Measurements from ENCODE around the gene CES4A.
A peak's percentile ranks its signal among the peaks of the same experiment; 100 is the strongest.
"Not testable (repeated sequence)": the region's sequence is repeated elsewhere in the genome, so short reads cannot be mapped to it uniquely, and the experiment has no call there.

CES4A gene

GRCh38 chr16:66950437-66950836, 38.0 kb upstream of the CES4A start:
- no peak overlapping the region for H3K4me3 ChIP-seq (ENCODE audit: insufficient read length, low read depth)
- TF ChIP-seq YY1 (IDR thresholded peaks at IDR 0.05; ENCODE audit: insufficient read depth, insufficient read length) (no peak), ZNF274 (IDR thresholded peaks at IDR 0.05; ENCODE audit: low read depth, low read length) (no peak), SUZ12 (IDR thresholded peaks at IDR 0.05; ENCODE audit: extremely low read depth, insufficient read depth, insufficient read length) (no peak)
- H3K36me3 ChIP-seq (ENCODE audit: insufficient read depth, insufficient read length, low read length): no peaks in the 10 kb centered on the region
- H3K9ac ChIP-seq (ENCODE audit: insufficient read length, low read depth): no peak overlapping the region
- H3K4me1 ChIP-seq (ENCODE audit: insufficient read depth, insufficient read length): peaks cover 7% of the 10 kb centered on the region
- no peak for DNase-seq (ENCODE audit: low read depth, low spot score)
- H3K9me3 ChIP-seq (ENCODE audit: insufficient read depth, low read length): peaks cover 11% of the 10 kb centered on the region
- peaks cover 31% of the 10 kb centered on the region for H3K27me3 ChIP-seq (ENCODE audit: insufficient read depth, insufficient read length)

GRCh38 chr16:66950971-66951790, 37.2 kb upstream of the CES4A start:
- Histone ChIP-seq H3K9ac (ENCODE audit: insufficient read length, low read depth) (no peak overlapping the region), H3K27me3 (ENCODE audit: insufficient read depth, insufficient read length) (peaks cover 31% of the 10 kb centered on the region), H3K9me3 (ENCODE audit: insufficient read depth, low read length) (peaks cover 11% of the 10 kb centered on the region), H3K36me3 (ENCODE audit: insufficient read depth, insufficient read length, low read length) (no peaks in the 10 kb centered on the region), H3K4me3 (ENCODE audit: insufficient read length, low read depth) (no peak overlapping the region), H3K4me1 (ENCODE audit: insufficient read depth, insufficient read length) (peaks cover 7% of the 10 kb centered on the region)
- no peak for DNase-seq (ENCODE audit: low read depth, low spot score)
- TF ChIP-seq SUZ12 (IDR thresholded peaks at IDR 0.05; ENCODE audit: extremely low read depth, insufficient read depth, insufficient read length) (no peak), YY1 (IDR thresholded peaks at IDR 0.05; ENCODE audit: insufficient read depth, insufficient read length) (no peak), ZNF274 (IDR thresholded peaks at IDR 0.05; ENCODE audit: low read depth, low read length) (no peak)

GRCh38 chr16:66952430-66953110, 35.8 kb upstream of the CES4A start:
- Histone ChIP-seq H3K36me3 (ENCODE audit: insufficient read depth, insufficient read length, low read length) (no peaks in the 10 kb centered on the region), H3K4me3 (ENCODE audit: insufficient read length, low read depth) (no peak overlapping the region), H3K27me3 (ENCODE audit: insufficient read depth, insufficient read length) (peaks cover 27% of the 10 kb centered on the region), H3K4me1 (ENCODE audit: insufficient read depth, insufficient read length) (peaks cover 6% of the 10 kb centered on the region), H3K9ac (ENCODE audit: insufficient read length, low read depth) (no peak overlapping the region), H3K9me3 (ENCODE audit: insufficient read depth, low read length) (peaks cover 11% of the 10 kb centered on the region)
- no peak for TF ChIP-seq YY1 (IDR thresholded peaks at IDR 0.05; ENCODE audit: insufficient read depth, insufficient read length)
- TF ChIP-seq ZNF274 (IDR thresholded peaks at IDR 0.05; ENCODE audit: low read depth, low read length): no peak
- TF ChIP-seq SUZ12 (IDR thresholded peaks at IDR 0.05; ENCODE audit: extremely low read depth, insufficient read depth, insufficient read length): no peak
- DNase-seq (ENCODE audit: low read depth, low spot score): no peak

DNA sequence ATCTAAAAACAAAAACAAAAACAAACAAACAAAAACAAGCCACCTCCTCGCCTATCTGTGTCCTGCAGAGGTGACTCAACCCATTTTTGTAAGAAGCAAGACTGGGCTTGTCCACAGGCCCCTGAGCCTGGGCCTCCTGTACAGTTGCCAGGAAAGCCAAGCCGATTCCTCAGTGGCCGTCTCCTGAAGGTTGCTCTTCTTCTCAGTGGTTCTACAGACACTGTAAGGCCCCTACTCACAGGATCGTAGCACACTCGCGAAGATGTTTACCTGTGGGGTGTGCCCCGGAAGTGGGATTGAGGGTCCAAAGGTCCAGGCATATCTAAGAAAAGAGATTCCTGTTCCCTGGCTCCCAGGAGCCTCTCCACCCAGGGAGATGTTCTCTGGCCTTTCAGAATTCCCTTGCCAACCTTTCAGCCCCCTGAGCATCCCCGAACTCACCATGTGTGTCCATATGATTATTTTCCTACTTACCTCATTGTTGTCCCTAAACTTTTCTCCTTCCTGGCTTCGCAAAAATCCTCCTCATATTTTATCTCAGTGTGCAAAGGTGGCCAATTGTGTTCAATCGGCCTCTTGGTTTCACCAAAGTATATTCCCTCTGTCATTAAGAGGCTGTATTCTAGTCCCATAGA, 34.8 kb upstream of the CES4A start:
- Histone ChIP-seq H3K4me1 (ENCODE audit: insufficient read depth, insufficient read length) (peaks cover under 1% of the 10 kb centered on the region), H3K4me3 (ENCODE audit: insufficient read length, low read depth) (no peak overlapping the region), H3K36me3 (ENCODE audit: insufficient read depth, insufficient read length, low read length) (no peaks in the 10 kb centered on the region), H3K27me3 (ENCODE audit: insufficient read depth, insufficient read length) (peaks cover 21% of the 10 kb centered on the region), H3K9me3 (ENCODE audit: insufficient read depth, low read length) (peaks cover 11% of the 10 kb centered on the region), H3K9ac (ENCODE audit: insufficient read length, low read depth) (peak overlapping the region; percentile 1)
- no peak for DNase-seq (ENCODE audit: low read depth, low spot score)
- no peak for TF ChIP-seq SUZ12 (IDR thresholded peaks at IDR 0.05; ENCODE audit: extremely low read depth, insufficient read depth, insufficient read length)

DNA sequence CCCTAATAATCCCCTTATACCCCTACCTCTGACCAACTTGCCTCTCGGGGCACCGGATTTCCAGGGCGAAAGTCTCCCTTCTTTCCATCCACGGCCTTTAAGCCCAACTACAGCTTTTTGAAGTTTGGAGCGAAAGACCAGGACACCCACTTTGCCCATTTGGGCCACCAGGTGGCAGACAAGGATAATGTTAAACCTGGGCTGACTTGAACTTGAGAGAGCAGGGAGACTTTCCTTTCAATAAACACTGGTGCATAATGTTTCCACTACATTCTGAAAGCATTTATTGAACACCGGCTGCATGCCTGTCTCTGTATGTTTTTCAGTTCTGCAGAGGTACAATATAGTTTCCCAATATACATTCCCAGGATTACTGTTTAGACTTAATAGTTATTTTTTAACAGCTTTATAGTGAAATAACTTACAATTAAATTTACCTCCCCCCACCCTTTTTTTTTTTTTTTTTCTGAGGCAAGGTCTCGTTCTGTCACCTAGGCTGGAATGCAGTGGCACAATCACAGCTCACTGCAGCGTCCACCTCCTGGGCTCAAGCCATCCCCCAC, 34.2 kb upstream of the CES4A start:
- peaks cover 15% of the 10 kb centered on the region for H3K27me3 ChIP-seq (ENCODE audit: insufficient read depth, insufficient read length)
- no peaks in the 10 kb centered on the region for H3K4me1 ChIP-seq (ENCODE audit: insufficient read depth, insufficient read length)
- no peaks in the 10 kb centered on the region for H3K36me3 ChIP-seq (ENCODE audit: insufficient read depth, insufficient read length, low read length)
- no peak overlapping the region for H3K9ac ChIP-seq (ENCODE audit: insufficient read length, low read depth)
- no peak for TF ChIP-seq SUZ12 (IDR thresholded peaks at IDR 0.05; ENCODE audit: extremely low read depth, insufficient read depth, insufficient read length)
- TF ChIP-seq YY1 (IDR thresholded peaks at IDR 0.05; ENCODE audit: insufficient read depth, insufficient read length): no peak
- TF ChIP-seq ZNF274 (IDR thresholded peaks at IDR 0.05; ENCODE audit: low read depth, low read length): no peak
- peaks cover 11% of the 10 kb centered on the region for H3K9me3 ChIP-seq (ENCODE audit: insufficient read depth, low read length)
- H3K4me3 ChIP-seq (ENCODE audit: insufficient read length, low read depth): no peak overlapping the region
- DNase-seq (ENCODE audit: low read depth, low spot score): peak; percentile 68

GRCh38 chr16:66955363-66956153, 32.8 kb upstream of the CES4A start:
- not testable (repeated sequence) for DNase-seq (ENCODE audit: low read depth, low spot score); H3K27me3 ChIP-seq (ENCODE audit: insufficient read depth, insufficient read length); H3K4me3 ChIP-seq (ENCODE audit: insufficient read length, low read depth); H3K9ac ChIP-seq (ENCODE audit: insufficient read length, low read depth); H3K4me1 ChIP-seq (ENCODE audit: insufficient read depth, insufficient read length); H3K36me3 ChIP-seq (ENCODE audit: insufficient read depth, insufficient read length, low read length)
- H3K9me3 ChIP-seq (ENCODE audit: insufficient read depth, low read length): peaks cover 11% of the 10 kb centered on the region

DNA sequence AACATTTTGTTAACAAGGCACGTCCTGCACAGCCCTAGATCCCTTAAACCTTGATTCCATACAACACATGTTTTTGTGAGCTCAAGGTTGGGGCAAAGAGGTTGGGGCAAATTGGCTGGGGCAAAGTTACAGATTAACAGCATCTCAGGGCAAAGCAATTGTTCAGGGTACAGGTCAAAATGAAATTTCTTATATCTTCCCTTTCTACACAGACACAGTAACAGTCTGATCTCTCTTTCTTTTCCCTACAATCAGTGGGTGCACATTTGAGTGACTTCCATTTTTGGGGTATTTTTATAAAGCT, 32.3 kb upstream of the CES4A start:
- not testable (repeated sequence) for H3K9me3 ChIP-seq (ENCODE audit: insufficient read depth, low read length); DNase-seq (ENCODE audit: low read depth, low spot score); H3K4me1 ChIP-seq (ENCODE audit: insufficient read depth, insufficient read length); H3K36me3 ChIP-seq (ENCODE audit: insufficient read depth, insufficient read length, low read length); H3K4me3 ChIP-seq (ENCODE audit: insufficient read length, low read depth); H3K9ac ChIP-seq (ENCODE audit: insufficient read length, low read depth); H3K27me3 ChIP-seq (ENCODE audit: insufficient read depth, insufficient read length)
